Measurements from ENCODE around the gene DENND5A.
"Not testable (repeated sequence)": the region's sequence is repeated elsewhere in the genome, so short reads cannot be mapped to it uniquely, and the experiment has no call there.

The DENND5A gene

DNA sequence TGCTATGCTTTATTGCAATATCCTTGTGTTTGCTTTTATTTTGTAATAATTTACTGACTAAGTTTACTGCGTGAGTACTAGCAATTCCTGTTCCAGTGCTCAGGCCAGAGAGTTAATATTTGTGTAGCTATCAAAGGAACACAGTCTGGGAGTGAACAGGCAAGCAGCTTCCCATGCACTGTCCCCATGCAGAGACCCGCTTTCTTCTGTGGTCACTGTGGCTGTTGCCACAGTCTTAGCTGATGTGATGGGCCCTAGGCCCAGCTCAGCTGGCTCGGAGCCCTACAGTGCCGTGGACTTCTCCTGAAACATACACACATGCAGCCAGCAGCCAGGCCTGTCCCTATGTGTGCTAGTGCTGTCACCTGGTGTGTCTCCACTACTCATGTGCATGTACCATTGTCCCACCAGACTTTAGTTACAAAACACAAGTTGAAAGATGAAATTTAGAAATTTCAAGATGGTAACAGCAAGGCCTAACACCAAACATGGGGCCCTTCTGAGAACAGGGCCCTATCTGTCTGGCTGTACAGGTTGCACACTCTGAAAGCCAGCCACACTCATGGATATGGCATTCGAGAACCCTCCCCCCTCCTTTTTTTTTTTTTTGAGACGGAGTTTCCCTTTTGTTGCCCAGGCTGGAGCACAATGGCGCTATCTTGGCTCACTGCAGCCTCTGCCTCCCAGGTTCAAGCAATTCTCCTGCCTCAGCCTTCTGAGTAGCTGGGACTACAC lies 161.4 kb downstream of the DENND5A start:
- no peak for DNase-seq

- no peak for DNase-seq
These were observed 165.5 kb downstream of the DENND5A start for GRCh38 chr11:9099617-9100016.

DNA sequence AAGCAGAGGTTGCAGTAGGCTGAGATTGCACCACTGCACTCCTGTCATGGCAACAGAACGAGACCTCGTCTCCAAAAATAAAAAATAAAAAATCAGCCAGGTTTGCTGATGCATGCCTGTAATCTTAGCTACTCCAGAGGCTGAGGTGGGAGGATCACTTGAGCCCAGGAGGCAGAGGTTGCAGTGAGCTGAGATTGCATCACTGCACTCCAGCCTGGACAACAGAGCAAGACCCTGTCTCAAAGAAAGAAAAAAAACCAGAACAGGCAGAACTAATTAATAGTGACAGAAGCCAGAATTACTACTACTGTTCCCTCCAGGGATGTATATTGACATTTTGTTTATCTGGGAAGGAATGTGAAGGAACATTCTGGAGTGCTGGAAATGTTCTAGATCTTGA lies 166.7 kb downstream of the DENND5A start:
- DNase-seq = not testable (repeated sequence)

- not testable (repeated sequence) for DNase-seq
These were observed 167.8 kb downstream of the DENND5A start for GRCh38 chr11:9097186-9097943.

DNA sequence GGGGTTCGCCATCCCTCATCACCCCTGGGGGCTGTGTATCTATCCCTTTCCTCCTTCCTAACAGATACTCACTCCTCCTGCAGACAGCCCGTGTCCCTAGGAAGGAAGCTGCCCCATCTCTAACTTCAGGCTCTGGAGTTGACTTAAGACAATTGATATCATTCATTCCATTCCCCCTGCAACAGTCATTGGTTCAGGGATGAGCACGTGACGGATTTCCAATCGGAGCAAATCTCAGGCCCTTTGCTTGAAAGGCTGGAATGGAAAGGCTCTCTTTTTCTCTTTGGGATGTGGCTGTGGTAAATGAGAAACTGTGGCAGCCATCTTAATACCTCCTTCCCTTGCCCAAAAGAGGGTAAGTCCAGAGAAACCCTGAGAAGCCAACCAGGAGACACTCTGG lies 168.7 kb downstream of the DENND5A start:
- no peak for DNase-seq

GRCh38 chr11:9095421-9095820 lies 169.7 kb downstream of the DENND5A start:
- DNase-seq = no peak

- no peak for DNase-seq
These were observed 170.7 kb downstream of the DENND5A start for GRCh38 chr11:9094420-9094819.

GRCh38 chr11:9092853-9093778 lies 172.0 kb downstream of the DENND5A start:
- DNase-seq = no peak

GRCh38 chr11:9092072-9092471 lies 173.1 kb downstream of the DENND5A start:
- no peak for DNase-seq

DNA sequence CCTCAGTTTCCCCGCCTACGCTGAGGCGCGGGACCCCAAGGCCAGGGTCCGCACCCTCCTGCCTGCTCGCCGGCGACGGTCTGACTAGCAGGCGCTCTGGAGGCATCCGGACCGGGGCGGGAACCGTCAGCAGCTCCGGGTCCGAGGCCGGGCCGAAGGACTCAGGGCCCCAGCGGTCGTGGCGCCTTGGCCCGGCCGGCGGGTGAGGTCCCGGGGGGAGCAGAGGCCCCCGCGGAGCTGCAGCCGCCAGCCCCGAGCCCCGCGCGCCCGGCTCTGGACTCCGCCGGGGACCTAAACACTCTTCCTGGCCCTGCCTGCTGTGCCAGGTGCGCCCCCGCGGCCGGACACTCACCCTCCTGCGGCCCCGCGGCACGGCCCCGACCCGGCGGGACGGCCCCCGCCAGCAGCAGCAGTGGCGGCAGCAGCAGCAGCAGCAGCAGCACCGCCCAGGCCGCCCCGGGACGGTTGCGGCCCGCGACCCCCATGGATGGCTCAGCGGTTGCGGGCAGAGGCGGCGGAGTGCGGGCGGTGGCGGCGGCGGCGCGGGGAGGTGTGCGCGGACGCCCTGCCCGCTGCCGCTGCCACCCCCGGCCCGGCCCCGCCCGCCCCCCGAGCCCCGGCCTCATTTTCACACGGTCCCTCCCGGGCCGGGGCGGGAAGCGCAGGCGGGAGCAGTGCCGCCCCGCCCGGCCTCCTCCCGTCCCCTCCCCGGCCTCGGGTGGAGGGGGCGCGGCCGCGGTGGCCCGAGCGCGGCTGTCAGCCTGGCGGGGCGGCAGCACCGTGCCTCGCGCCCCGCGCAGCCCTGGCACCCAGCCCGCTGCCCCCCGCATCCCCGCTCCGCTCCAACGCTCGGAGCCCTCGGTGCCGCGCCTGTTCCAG lies 173.9 kb downstream of the DENND5A start, which contains the start of gene SCUBE2:
TSS of gene SCUBE2 (minus strand) at position 556 of the 879 bp plus-strand sequence. CDS start at position 485, 71 bp downstream.
- no peak for DNase-seq

GRCh38 chr11:9090488-9091043 lies 174.6 kb downstream of the DENND5A start:
- no peak for DNase-seq

DNA sequence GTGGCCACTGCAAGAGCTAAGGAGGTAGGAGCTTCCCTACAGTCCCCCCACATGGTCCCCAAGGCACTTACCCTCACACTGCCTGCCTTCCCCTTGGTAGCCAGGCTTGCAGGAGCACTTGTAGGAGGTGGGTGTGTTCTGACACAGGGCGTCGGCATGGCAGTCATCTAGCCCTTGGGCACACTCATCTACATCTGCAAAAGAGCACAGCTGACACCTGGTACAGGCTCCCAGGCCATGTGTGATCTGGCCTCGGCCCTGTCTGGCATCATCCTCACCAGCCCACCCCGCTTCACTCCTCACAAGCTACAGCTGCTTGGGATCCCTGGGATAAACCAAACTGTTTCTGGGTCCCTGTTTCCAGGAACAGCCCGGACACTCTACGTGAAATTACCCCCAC lies 175.5 kb downstream of the DENND5A start:
- no peak for DNase-seq

DNA sequence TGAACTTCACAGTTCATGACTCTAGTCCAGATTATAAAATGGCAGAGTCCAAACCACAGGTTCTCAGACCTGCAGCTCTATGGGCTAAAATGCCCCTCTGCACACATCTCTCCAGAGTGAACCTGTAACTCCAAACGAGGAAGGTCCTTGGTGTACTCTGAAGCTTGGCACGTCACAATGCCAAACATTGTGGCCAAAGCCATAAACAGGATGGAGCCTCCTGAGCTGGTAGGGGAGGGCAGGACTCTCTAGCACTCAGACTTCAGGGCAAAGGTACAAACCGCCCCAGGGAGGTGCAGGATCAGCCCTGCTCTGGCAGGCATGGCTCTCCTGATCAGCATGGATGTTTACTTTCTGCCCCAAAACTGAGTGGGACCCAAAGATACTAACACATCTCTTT lies 176.1 kb downstream of the DENND5A start:
- no peak for DNase-seq
